Neuronal stem cell (in vitro differentiated cells): Measurements from ENCODE around the gene EXOSC5.

ENCODE experiments used
- DNase-seq: peaks from one replicate; pipeline ENCODE4 v3.0.0-alpha.2; 2013; ENCODE audit warnings: low spot score
- H2AFZ ChIP-seq: one replicate; pipeline ENCODE4 v1.6.1; 2013; ENCODE audit warnings: mild to moderate bottlenecking, low read length, inconsistent platforms
- H2AK5ac ChIP-seq: 2 replicates; pipeline ENCODE4 v1.6.1; 2013; ENCODE audit warnings: low read depth, mild to moderate bottlenecking, inconsistent platforms, low read length, moderate library complexity, mixed read lengths
- H2BK120ac ChIP-seq: 2 replicates; pipeline ENCODE4 v1.6.1; 2013; ENCODE audit warnings: low read depth, mild to moderate bottlenecking, inconsistent platforms, low read length, moderate library complexity, mixed read lengths
- H2BK12ac ChIP-seq: one replicate; pipeline ENCODE4 v1.6.1; 2013; ENCODE audit warnings: low read length, inconsistent platforms
- H2BK15ac ChIP-seq: 2 replicates; pipeline ENCODE4 v1.6.1; 2013; ENCODE audit warnings: mild to moderate bottlenecking, low read length, inconsistent platforms, mixed read lengths
- H2BK5ac ChIP-seq: one replicate; pipeline ENCODE4 v1.6.1; 2013; ENCODE audit warnings: inconsistent platforms, mild to moderate bottlenecking, low read length, moderate library complexity
- H3K14ac ChIP-seq: one replicate; pipeline ENCODE4 v1.6.1; 2013; ENCODE audit warnings: low read length, inconsistent platforms
- H3K18ac ChIP-seq: 2 replicates; pipeline ENCODE4 v1.6.1; 2013; ENCODE audit warnings: low read length, inconsistent platforms
- H3K23ac ChIP-seq: 2 replicates; pipeline ENCODE4 v1.6.1; 2013; ENCODE audit warnings: low read depth, mild to moderate bottlenecking, mixed read lengths, low read length, inconsistent platforms; ENCODE audit not compliant: poor library complexity
- H3K27ac ChIP-seq: replicated peaks from 3 replicates; pipeline ENCODE4 v1.5.1; 2013; ENCODE audit warnings: low read length, inconsistent platforms
- H3K27me3 ChIP-seq, 3 experiments: 2 replicates each; pipeline ENCODE4 v1.6.1; 2013; ENCODE audit warnings: low read length in 3 of 3, mild to moderate bottlenecking in 2 of 3, inconsistent platforms in 1 of 3, low read depth in 1 of 3, mixed read lengths in 1 of 3, moderate library complexity in 1 of 3; ENCODE audit not compliant: control insufficient read depth in 3 of 3, insufficient read depth in 3 of 3
- H3K36me3 ChIP-seq, 2 donors: replicated peaks in 1 of 2; 2 replicates each; pipeline ENCODE4 v1.6.1; 2013; ENCODE audit warnings: low read length in 2 of 2; ENCODE audit not compliant: control insufficient read depth in 2 of 2, insufficient read depth in 2 of 2
- H3K4ac ChIP-seq: 2 replicates; pipeline ENCODE4 v1.6.1; 2013; ENCODE audit warnings: inconsistent platforms, mild to moderate bottlenecking, low read length, moderate library complexity
- H3K4me1 ChIP-seq, 2 donors: 1 replicate in 1 of 2; 2 replicates in 1 of 2; pipeline ENCODE4 v1.6.1; 2013; ENCODE audit warnings: low read length in 2 of 2, low read depth in 1 of 2; ENCODE audit not compliant: control insufficient read depth in 2 of 2, insufficient read depth in 1 of 2
- H3K4me2 ChIP-seq: one replicate; pipeline ENCODE4 v1.6.1; 2013; ENCODE audit warnings: mild to moderate bottlenecking, low read length, inconsistent platforms; ENCODE audit not compliant: insufficient read depth, poor library complexity, severe bottlenecking
- H3K4me3 ChIP-seq, 2 donors: 2 replicates each; pipeline ENCODE4 v1.5.1; 2013; ENCODE audit warnings: low read length in 2 of 2, mild to moderate bottlenecking in 2 of 2, inconsistent platforms in 1 of 2, moderate library complexity in 1 of 2
- H3K79me1 ChIP-seq: one replicate; pipeline ENCODE4 v1.6.1; 2013; ENCODE audit warnings: low read depth, mild to moderate bottlenecking, inconsistent platforms, low read length, moderate library complexity
- H3K9ac ChIP-seq: one replicate; pipeline ENCODE4 v1.6.1; 2013; ENCODE audit warnings: mild to moderate bottlenecking, low read depth, low read length, inconsistent platforms; ENCODE audit not compliant: poor library complexity
- H3K9me3 ChIP-seq, 2 donors: replicated peaks in 1 of 2; 2 replicates each; pipeline versions ENCODE3 to v1.6.1; 2013; ENCODE audit warnings: low read length in 2 of 2, mild to moderate bottlenecking in 2 of 2, inconsistent platforms in 1 of 2, low read depth in 1 of 2, mixed read lengths in 1 of 2, moderate library complexity in 1 of 2; ENCODE audit not compliant: control insufficient read depth in 2 of 2, insufficient read depth in 1 of 2
- H4K8ac ChIP-seq: one replicate; pipeline ENCODE4 v1.6.1; 2013; ENCODE audit warnings: low read depth, mild to moderate bottlenecking, inconsistent platforms, low read length, moderate library complexity
- H4K91ac ChIP-seq: one replicate; pipeline ENCODE4 v1.6.1; 2013; ENCODE audit warnings: low read length, low read depth, mild to moderate bottlenecking, inconsistent platforms; ENCODE audit not compliant: poor library complexity
- WGBS, 2 donors: extraction: QIAGEN DNeasy Blood & Tissue Kit; methylation state at CpG; one replicate each; pipeline ENCODE4 v1.1.7; 2013; ENCODE audit warnings: missing lambda C conversion rate in 2 of 2, mixed read lengths in 1 of 2; ENCODE audit not compliant: insufficient read length in 2 of 2, insufficient replicate concordance in 1 of 2; ENCODE audit errors: extremely low coverage in 2 of 2; 5-methylcytosine and 5-hydroxymethylcytosine counted together

The EXOSC5 gene

DNA sequence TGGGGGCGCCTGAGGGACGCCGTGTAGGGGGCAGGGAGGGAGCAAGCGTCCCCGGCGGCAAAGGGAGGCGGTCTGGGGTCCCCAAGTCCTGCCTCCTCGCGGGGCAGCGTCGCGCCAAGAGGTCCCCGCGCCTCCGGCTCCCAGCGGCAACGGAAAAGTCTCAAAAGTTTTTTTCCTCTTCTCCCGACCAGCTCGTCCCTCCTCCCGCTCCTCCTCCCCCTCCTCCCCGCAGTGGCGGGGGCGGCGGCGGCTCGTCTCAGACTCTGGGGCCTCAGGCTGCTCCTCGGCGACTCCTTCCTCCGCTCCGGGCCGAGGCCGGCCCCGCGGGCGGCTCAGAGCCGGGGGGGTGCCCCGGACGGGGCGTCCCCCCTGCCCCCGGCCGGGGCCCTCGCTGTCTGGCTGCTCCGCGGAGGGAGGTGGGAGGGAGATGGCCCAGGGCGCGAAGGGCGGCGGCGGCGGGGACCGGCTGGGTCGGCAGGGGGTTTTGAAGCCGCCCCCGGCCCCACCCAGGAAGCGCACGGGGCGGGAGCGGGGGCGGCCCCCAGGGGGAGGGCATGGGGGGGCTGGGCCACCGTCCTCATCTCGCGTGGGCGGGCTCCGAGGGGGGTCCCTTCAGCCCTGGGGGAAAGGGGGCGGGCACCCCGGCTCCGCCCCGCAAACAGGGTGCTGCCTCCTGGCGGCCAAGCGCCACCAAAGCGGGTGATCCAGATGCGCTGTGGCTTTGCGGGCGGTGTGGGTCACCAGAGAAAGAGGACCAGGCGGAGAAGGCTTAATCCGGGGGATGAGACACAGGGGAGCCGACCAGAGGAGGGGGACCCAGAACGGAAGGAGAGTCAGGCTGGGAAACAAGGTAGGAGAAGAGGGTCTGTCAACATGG is 43.5 kb downstream of the EXOSC5 start, which contains the start of gene TGFB1:
Gene TGFB1 (minus strand): TSS at position 457 of the 877 bp plus-strand sequence. CDS start 878 bp downstream, outside the sequence.
- H3K4me2 ChIP-seq, result peak within 1 kb of the TSS; percentile 92
- H4K8ac ChIP-seq, result peak within 1 kb of the TSS; percentile 23
- H2AK5ac ChIP-seq, result peak within 1 kb of the TSS; percentile 89
- peak within 1 kb of the TSS; percentile 86 for H3K9ac ChIP-seq
- H3K23ac ChIP-seq, result peak within 1 kb of the TSS; percentile 95
- peak within 1 kb of the TSS; percentile 97 for H3K18ac ChIP-seq
- peak within 1 kb of the TSS; percentile 99 for H2AFZ ChIP-seq
- H2BK12ac ChIP-seq, result peak within 1 kb of the TSS; percentile 82
- peak within 1 kb of the TSS; percentile 81 for H2BK120ac ChIP-seq
- no CpG with 5 or more reads among the region's 78 CpGs for WGBS, 2 donors
- H3K27ac ChIP-seq, result no peak within 1 kb of the TSS
- peak within 1 kb of the TSS; percentile 87 for H2BK5ac ChIP-seq
- H3K27me3 ChIP-seq, result peaks cover 0 to 46% (median 25%) of the 10 kb centered on the region in 3 experiments
- H2BK15ac ChIP-seq, result peak within 1 kb of the TSS; percentile 96
- peak within 1 kb of the TSS; percentile 73 to 81 for H3K4me3 ChIP-seq
- peaks cover 14 to 23% of the 10 kb centered on the region in 2 donors for H3K4me1 ChIP-seq
- DNase-seq, result peak; percentile 64
- H4K91ac ChIP-seq, result no peak within 1 kb of the TSS
- peak within 1 kb of the TSS; percentile 38 for H3K14ac ChIP-seq
- H3K36me3 ChIP-seq, result no peaks in the 10 kb centered on the region
- no peak within 1 kb of the TSS for H3K4ac ChIP-seq
- peaks cover 0 to 1% of the 10 kb centered on the region in 2 donors for H3K9me3 ChIP-seq
- H3K79me1 ChIP-seq, result no peaks in the 10 kb centered on the region

DNA sequence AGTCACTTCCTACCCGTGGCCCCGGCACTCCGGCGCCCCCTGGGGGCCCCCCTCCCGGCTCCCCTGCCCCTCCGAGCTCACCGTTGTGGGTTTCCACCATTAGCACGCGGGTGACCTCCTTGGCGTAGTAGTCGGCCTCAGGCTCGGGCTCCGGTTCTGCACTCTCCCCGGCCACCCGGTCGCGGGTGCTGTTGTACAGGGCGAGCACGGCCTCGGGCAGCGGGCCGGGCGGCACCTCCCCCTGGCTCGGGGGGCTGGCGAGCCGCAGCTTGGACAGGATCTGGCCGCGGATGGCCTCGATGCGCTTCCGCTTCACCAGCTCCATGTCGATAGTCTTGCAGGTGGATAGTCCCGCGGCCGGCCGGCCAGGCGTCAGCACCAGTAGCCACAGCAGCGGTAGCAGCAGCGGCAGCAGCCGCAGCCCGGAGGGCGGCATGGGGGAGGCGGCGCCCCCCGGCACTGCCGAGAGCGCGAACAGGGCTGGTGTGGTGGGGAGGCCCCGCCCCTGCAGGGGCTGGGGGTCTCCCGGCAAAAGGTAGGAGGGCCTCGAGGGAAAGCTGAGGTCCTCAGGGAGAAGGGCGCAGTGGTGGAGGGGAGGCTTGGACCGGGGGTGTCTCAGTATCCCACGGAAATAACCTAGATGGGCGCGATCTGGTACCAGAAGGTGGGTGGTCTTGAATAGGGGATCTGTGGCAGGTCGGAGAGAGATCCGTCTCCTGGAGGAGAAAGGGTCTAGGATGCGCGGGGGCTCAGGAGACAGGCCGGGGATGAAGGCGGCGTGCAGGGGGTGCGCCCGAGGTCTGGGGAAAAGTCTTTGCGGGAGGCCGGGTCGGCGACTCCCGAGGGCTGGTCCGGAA is 44.3 kb downstream of the EXOSC5 start:
- H2AFZ ChIP-seq, result peak overlapping the region; percentile 99
- H3K4me2 ChIP-seq, result peak overlapping the region; percentile 92
- DNase-seq, result no peak
- peak overlapping the region; percentile 38 for H3K14ac ChIP-seq
- H3K4ac ChIP-seq, result peak overlapping the region; percentile 66
- peak overlapping the region; percentile 96 for H2BK15ac ChIP-seq
- H2AK5ac ChIP-seq, result peak overlapping the region; percentile 35
- peak overlapping the region; percentile 73 to 81 for H3K4me3 ChIP-seq
- H3K79me1 ChIP-seq, result no peaks in the 10 kb centered on the region
- peaks cover 14 to 23% of the 10 kb centered on the region in 2 donors for H3K4me1 ChIP-seq
- H2BK120ac ChIP-seq, result peak overlapping the region; percentile 81
- H3K9ac ChIP-seq, result peak overlapping the region; percentile 86
- H4K91ac ChIP-seq, result no peak overlapping the region
- H4K8ac ChIP-seq, result peak overlapping the region; percentile 23
- H3K18ac ChIP-seq, result peak overlapping the region; percentile 97
- H2BK5ac ChIP-seq, result peak overlapping the region; percentile 87
- no CpG with 5 or more reads among the region's 71 CpGs for WGBS, 2 donors
- H3K27me3 ChIP-seq, result peaks cover 0 to 46% (median 25%) of the 10 kb centered on the region in 3 experiments
- peaks cover 0 to 1% of the 10 kb centered on the region in 2 donors for H3K9me3 ChIP-seq
- peak overlapping the region; percentile 95 for H3K23ac ChIP-seq
- no peak overlapping the region for H3K27ac ChIP-seq
- peak overlapping the region; percentile 82 for H2BK12ac ChIP-seq
- H3K36me3 ChIP-seq, result no peaks in the 10 kb centered on the region

DNA sequence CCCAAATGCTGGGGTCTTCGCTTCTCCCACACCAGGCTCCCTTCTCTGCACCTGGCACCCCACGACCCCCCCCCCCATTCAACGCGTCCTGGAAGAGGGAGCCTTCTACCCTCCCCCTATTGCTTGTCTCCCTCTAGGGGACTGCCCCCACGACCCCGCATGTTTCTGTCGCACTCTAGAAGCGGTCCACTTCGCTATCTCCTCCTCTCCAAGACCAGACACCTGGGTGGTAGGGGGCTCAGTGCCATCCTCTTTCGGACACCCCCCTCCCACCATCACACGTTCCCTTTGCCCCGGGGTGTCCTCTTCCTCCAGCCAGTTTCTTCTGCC is 44.9 kb downstream of the EXOSC5 start:
- no peak overlapping the region for H3K18ac ChIP-seq
- no peak overlapping the region for H2BK5ac ChIP-seq
- DNase-seq, result no peak
- peak overlapping the region; percentile 92 for H3K4me2 ChIP-seq
- no peak overlapping the region for H4K8ac ChIP-seq
- H3K79me1 ChIP-seq, result no peaks in the 10 kb centered on the region
- peaks cover 0 to 1% of the 10 kb centered on the region in 2 donors for H3K9me3 ChIP-seq
- peaks cover 0 to 46% (median 25%) of the 10 kb centered on the region in 3 experiments for H3K27me3 ChIP-seq
- H3K36me3 ChIP-seq, result peaks cover 0 to 2% of the 10 kb centered on the region in 2 donors
- H2BK15ac ChIP-seq, result peak overlapping the region; percentile 71
- no peak overlapping the region for H3K9ac ChIP-seq
- no peak overlapping the region for H4K91ac ChIP-seq
- no CpG with 5 or more reads among the region's 12 CpGs for WGBS, 2 donors
- H2AK5ac ChIP-seq, result no peak overlapping the region
- H3K27ac ChIP-seq, result no peak overlapping the region
- peak overlapping the region; percentile 17 for H3K14ac ChIP-seq
- H2BK120ac ChIP-seq, result no peak overlapping the region
- no peak overlapping the region for H3K4ac ChIP-seq
- H2BK12ac ChIP-seq, result no peak overlapping the region
- peak overlapping the region; percentile 73 to 81 for H3K4me3 ChIP-seq
- peaks cover 14 to 23% of the 10 kb centered on the region in 2 donors for H3K4me1 ChIP-seq
- peak overlapping the region; percentile 99 for H2AFZ ChIP-seq
- H3K23ac ChIP-seq, result peak overlapping the region; percentile 95
